ENCODE data around the gene MAN1C1. TPM values are rescaled to one million over a fixed set of nuclear protein-coding genes. Genes with fewer than 3 reads are reported as not detected.

MAN1C1 gene
- total RNA-seq, 1 donor from 2014 or later, result 0.63 TPM

- no peak overlapping the region for H3K4me3 ChIP-seq (ENCODE audit: low read depth, low read length)
- no peak for TF ChIP-seq CTCF (conservative IDR thresholded peaks at IDR 0.05; ENCODE audit: low read depth, low read length)
- DNase-seq (ENCODE audit: low read depth), result no peak
Observed at GRCh38 chr1:25704267-25704691, 87.7 kb downstream of the MAN1C1 start.

- no peak for TF ChIP-seq CTCF (conservative IDR thresholded peaks at IDR 0.05; ENCODE audit: low read depth, low read length)
- DNase-seq (ENCODE audit: low read depth), result no peak
- H3K4me3 ChIP-seq (ENCODE audit: low read depth, low read length), result no peak overlapping the region
Observed at GRCh38 chr1:25705699-25706098, 89.1 kb downstream of the MAN1C1 start.

GRCh38 chr1:25706146-25707089, 89.8 kb downstream of the MAN1C1 start:
- TF ChIP-seq CTCF (conservative IDR thresholded peaks at IDR 0.05; ENCODE audit: low read depth, low read length), result no peak
- DNase-seq (ENCODE audit: low read depth), result no peak
- H3K4me3 ChIP-seq (ENCODE audit: low read depth, low read length), result no peak overlapping the region

- TF ChIP-seq CTCF (conservative IDR thresholded peaks at IDR 0.05; ENCODE audit: low read depth, low read length), result no peak
- no peak overlapping the region for H3K4me3 ChIP-seq (ENCODE audit: low read depth, low read length)
- DNase-seq (ENCODE audit: low read depth), result no peak
Observed at GRCh38 chr1:25707280-25708016, 90.9 kb downstream of the MAN1C1 start.

GRCh38 chr1:25710583-25711347, 94.2 kb downstream of the MAN1C1 start:
- no peak overlapping the region for H3K4me3 ChIP-seq (ENCODE audit: low read depth, low read length)
- DNase-seq (ENCODE audit: low read depth), result no peak
- no peak for TF ChIP-seq CTCF (conservative IDR thresholded peaks at IDR 0.05; ENCODE audit: low read depth, low read length)

- TF ChIP-seq CTCF (conservative IDR thresholded peaks at IDR 0.05; ENCODE audit: low read depth, low read length), result no peak
- no peak for DNase-seq (ENCODE audit: low read depth)
- H3K4me3 ChIP-seq (ENCODE audit: low read depth, low read length), result no peak overlapping the region
Observed at GRCh38 chr1:25711555-25712298, 95.1 kb downstream of the MAN1C1 start.

Data from epithelial cell of proximal tubule (primary cell).